Stimulated activated CD8-positive, alpha-beta memory T cell treated with anti-CD3 and anti-CD28 coated beads, Interleukin-7, amount 100 ng/mL, for 48 hours (primary cell): ENCODE measurements around the gene RAB36.

Experiments used
- DNase-seq, 2 donors: peaks; one replicate each; pipeline ENCODE4 v3.0.0-alpha.2; 2020; ENCODE audit warnings: low read depth in 1 of 2; ENCODE audit errors: extremely low read depth in 1 of 2

Gene RAB36

GRCh38 chr22:23157560-23158515, 12.6 kb downstream of the RAB36 start:
- DNase-seq, result no peak

GRCh38 chr22:23158516-23159290, 13.4 kb downstream of the RAB36 start:
- no peak for DNase-seq

- DNase-seq, result no peak
Observed at GRCh38 chr22:23159291-23159630, 14.0 kb downstream of the RAB36 start.

DNA sequence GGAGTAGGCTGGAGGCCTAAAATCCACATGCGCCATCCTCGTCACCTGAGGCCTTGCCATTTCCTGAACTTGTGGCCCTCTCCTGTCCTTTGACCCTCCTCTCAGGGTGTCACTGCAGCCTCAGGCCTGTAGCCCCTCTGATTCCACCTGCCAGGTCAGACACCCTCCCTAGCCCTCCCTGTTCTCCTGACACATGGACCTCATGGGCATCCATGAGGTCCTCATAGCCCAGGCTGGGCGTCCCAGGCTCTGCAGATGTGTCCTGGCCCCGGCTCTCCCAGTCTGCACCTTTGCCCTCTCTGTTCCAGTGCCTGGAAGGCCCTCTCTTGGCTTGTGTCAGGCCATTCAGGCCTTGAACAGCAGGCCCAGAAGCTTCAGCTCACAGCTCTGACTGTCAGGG, 15.8 kb downstream of the RAB36 start:
- no peak for DNase-seq

- no peak for DNase-seq
Observed at GRCh38 chr22:23161574-23161973, 16.3 kb downstream of the RAB36 start.

- DNase-seq, result no peak
Observed at GRCh38 chr22:23163665-23164064, 18.4 kb downstream of the RAB36 start.

DNA sequence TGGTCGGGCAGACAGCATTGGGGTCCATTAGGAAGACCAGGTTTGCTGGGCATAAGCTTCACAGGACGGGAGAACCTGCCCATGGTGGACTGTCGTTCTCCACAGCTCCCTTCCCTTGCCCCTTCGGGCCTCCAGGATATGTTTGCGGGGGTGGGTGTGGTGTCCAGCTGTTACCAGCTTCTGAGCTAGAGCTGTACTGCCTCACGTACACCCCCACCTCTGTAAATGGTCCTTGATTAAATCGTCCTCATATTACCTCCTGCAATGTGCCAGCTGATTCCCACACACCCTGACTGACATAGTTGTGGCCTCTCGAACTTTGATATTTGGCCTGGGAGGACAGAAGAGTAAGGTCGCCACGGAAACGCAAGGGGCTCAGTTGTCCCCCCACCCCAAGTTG, 18.8 kb downstream of the RAB36 start:
- DNase-seq, result no peak

DNA sequence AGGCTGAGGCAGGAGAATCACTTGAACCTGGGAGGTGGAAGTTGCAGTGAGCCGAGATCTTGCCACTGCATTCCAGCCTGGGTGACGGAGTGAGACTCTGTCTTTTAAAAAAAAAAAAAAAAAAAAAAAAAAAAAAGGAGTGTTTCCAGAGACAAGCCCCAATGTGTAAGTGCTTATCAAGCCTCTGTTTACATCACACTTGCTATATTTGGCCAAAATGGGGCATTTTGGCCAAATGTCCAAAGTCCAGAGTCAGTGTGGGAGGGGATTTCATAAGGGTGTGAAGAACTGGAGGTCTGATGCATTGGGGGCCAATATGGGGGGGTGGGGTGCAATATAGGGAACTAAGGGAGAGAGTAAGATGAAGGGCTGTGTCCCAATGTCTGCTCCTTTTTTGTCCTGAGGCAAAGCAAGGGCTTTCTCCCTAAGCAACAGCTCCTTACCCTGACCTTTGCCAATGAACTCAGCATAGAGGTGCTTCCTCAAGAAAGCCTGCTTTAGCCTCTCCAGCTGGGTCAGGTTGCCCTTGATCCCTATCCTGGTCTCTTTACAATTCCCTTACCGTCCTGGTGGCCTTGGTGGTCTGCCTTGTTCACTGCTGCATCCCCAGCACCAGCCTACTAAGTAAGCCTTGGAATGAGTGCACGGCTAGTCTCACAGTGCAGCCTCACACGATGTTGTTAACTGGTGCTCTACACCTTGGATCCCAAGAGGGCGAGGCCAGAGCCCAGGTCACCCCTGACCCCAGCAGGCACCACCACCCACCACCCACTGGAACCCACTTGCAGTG, 21.0 kb downstream of the RAB36 start:
- DNase-seq, result no peak

GRCh38 chr22:23166841-23167616, 21.8 kb downstream of the RAB36 start:
- DNase-seq, result no peak

GRCh38 chr22:23168391-23169042, 23.2 kb downstream of the RAB36 start:
- DNase-seq, result no peak

DNA sequence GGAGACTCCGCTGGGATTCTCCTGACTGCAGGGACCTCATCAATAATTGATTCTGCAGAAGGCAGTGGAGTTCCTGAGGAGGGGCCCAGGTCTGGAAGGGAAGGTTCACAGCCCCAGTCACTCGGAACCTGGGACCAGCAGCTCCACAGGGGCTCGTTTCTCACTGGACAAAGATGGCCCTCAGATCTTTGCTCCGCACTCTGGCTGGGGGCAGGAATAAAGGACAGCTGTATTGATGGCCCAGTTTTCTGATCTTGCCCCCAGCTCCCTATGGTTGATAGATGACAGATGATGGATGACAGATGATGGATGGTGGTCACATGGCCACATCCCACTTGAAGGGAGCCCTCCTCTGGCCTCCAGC, 23.7 kb downstream of the RAB36 start:
- DNase-seq, result no peak

GRCh38 chr22:23175817-23176644, 30.8 kb downstream of the RAB36 start:
- DNase-seq, result no peak

DNA sequence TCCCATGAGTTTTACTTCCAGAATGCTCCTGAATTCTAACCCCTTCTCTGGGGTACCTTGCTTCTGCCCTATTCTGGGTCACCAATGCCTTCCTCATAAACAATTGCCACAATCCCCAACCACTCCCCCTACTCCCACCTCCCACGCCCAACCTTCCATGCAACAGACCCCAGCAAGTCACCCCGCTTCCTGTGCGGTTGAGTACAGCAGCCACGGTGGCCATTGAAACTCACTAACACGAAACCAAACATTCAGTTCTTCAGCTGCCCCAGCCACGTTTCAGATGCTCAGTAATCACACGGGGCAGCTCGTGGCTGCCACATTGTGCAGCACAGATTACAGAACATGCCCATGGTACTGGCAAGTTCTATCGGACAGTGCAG, 31.4 kb downstream of the RAB36 start:
- DNase-seq, result no peak

DNA sequence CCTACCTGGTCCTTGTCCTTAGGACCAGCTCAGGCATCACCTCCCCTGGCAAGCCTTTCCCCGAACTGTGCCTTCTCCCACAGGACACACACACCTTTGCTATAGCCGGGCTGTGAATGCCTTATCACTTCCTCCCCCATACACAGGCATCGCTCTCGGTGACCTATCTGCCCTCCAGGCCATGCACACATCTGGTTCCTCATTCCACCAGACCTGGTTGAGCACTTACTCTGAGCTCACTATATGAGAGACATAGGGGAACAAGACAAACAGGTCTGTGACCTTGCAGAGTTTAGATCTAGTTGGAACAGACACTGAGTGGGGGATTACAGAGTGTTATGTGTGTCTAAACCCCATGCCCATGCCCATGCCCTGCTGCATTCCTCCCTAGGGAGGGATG, 31.9 kb downstream of the RAB36 start:
- no peak for DNase-seq

- no peak for DNase-seq
Observed at GRCh38 chr22:23178512-23179254, 33.4 kb downstream of the RAB36 start.

- DNase-seq, result no peak
Observed at GRCh38 chr22:23179381-23180299, 34.4 kb downstream of the RAB36 start.

GRCh38 chr22:23180301-23180892, 35.1 kb downstream of the RAB36 start, which contains the start of gene BCR:
BCR (plus strand) TSS chr22:23180509; CDS start chr22:23180961, 452 bp downstream.
- no peak for DNase-seq
